Ovary (tissue), 3 donors: ENCODE data around the gene MAFG.

Experiments
- CTCF ChIP-seq, 3 donors: fragments of 450-650 bp in 2 of 3; fragments of 200-600 bp in 1 of 3; IDR thresholded peaks; one replicate each; pipeline versions ENCODE4 v1.5.1 to v1.8.0; 2016 to 2022; ENCODE audit warnings: antibody characterized with exemption in 3 of 3, mild to moderate bottlenecking in 1 of 3
- POLR2A ChIP-seq: fragments of 450-650 bp; IDR thresholded peaks from one replicate; pipeline ENCODE4 v1.6.1; 2017; ENCODE audit warnings: antibody characterized with exemption, mild to moderate bottlenecking, moderate library complexity
- donor health status: DM: no; HTN: no; CAD: no.

GRCh38 chr17:81884968-81885367, 42.6 kb downstream of the MAFG start:
- TF ChIP-seq CTCF (IDR thresholded peaks at IDR 0.05) (no peak), POLR2A (no peak)
